Stimulated activated CD4-positive, alpha-beta T cell treated with anti-CD3 and anti-CD28 coated beads, TNF-alpha, amount 100 ng/mL, for 1 hour (primary cell): Measurements from ENCODE around the gene GTF3C6.
"Not testable (repeated sequence)": the region's sequence is repeated elsewhere in the genome, so short reads cannot be mapped to it uniquely, and the experiment has no call there.

Experiments
- DNase-seq, 3 donors: peaks; one replicate each; pipeline ENCODE4 v3.0.0-alpha.2; 2020; ENCODE audit warnings: low read depth in 3 of 3, low spot score in 1 of 3

Gene GTF3C6

DNA sequence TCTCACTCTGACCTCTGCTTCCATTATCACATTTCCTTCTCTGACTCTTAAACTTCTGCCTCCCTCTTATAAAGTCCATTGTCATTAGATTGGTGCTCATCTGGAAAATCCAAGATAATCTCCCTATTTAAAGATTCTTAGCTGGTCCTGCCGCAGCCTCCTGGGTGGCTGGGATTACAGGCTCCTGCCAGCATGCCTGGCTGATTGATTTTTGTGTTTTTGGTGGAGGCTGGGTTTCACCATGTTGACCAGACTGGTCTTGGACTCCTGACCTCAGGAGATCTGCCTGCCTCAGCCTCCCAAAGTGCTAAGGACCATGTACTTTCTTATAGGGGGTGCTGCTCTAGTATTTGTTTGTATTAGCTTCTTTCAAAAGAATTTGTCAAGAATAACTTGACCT is 18.1 kb downstream of the GTF3C6 start:
- no peak for DNase-seq

DNA sequence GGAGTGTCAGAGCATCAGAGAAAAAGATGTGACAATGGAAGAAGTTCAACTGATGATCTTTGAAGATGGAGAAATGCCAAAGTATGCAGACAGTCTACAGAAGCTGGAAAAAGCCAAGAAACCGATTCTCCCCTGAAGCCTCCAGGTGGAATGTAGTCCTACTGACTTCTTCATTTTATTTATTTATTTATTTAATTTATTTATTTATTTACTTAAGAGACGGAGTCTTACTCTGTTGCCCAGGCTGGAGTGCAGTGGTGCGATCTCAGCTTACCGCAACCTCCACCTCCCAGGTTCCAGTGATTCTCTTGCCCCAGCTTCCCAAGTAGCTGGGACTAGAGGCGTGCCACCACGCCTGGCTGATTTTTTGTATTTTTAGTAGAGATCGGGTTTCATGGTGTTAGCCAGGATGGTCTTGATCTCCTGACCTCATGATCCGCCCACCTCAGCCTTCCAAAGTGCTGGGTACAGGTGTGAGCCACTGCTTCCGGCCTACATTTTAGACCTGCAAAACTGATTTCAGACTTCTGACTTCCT is 21.1 kb downstream of the GTF3C6 start:
- DNase-seq = no peak

DNA sequence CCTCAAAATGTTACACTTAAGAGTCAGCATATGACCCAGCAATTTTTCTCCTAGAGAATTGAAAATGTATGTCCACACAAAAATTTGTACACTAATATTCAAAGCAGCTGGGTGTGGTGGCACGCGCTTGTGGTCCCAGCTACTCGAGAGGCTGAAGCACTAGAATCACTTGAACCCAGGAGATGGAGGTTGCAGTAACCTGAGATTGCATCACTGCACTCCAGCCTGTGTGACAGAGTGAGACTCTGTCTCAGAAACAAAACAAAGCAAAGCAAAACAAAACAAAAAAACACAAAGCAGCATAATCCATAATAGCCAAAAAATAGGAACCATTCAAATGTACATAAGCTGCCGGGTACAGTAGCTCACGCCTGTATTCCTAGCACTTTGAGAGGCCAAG is 21.7 kb downstream of the GTF3C6 start:
- no peak for DNase-seq

DNA sequence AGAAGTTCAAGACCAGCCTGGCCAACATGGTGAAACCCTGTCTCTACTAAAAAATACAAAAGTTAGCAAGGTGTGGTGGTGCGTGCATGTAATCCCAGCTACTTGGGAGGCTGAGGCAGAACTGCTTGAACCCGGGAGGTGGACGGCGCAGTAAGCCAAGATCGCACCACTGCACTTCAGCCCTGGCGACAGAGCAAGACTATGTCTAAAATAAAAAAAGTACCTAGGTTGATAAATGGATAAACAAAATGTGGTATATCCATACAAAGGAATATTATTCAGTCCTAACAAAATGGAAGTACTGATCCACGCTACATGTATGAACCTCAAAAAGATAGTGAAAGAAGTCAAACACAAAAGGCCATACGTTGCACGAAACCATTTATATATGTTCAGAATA is 22.1 kb downstream of the GTF3C6 start:
- DNase-seq = no peak

DNA sequence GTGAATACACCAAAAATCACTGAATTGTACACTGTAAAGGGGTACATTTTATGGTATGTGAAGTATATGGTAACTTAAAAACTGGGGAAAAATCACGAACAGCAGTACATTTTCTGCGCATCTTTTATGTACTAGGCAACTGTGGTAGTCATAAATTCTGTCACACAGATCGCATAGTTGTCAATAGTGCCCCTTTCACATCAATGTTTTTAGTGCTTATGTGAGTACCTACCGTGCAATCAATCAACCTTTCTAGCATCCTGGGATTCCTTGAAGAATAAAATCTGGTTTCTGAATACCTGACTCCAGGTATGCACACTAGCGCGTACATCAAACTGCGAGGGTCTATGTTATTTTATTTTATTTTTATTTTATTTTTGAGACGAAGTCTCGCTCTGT is 22.7 kb downstream of the GTF3C6 start:
- DNase-seq = no peak

DNA sequence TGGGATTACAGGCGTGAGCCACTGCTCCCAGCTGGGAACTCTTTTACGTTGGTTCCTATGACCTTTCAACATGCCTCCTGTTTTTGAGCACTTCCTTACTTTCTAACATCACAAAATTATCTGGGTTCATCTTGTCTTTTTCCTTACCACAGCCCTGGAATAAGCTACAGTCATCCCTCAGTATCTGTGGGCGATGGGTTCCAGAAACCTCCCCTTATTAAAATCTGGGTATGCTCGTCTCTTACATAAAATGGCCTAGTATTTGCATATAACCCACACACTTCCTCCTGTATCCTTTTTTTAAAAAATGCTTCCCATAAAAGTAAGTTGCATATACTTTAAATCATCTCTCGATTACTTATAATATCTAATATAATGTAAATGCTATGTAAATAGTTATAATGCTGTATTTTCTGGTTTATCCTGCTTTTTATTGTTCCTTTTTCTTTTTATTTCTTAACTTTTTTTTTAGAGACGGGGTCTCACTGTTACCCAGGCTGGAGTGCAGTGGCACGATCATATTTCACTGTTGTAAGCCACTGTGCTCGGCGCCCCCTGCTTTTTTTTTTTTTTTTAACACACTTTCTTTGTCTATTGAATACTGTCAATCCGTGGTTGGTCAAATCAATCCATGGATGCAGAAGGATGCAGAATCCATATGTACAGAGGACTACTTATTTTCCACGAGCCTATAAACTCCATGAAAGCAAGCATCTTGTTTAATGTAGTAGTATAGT is 32.5 kb downstream of the GTF3C6 start:
- no peak for DNase-seq

DNA sequence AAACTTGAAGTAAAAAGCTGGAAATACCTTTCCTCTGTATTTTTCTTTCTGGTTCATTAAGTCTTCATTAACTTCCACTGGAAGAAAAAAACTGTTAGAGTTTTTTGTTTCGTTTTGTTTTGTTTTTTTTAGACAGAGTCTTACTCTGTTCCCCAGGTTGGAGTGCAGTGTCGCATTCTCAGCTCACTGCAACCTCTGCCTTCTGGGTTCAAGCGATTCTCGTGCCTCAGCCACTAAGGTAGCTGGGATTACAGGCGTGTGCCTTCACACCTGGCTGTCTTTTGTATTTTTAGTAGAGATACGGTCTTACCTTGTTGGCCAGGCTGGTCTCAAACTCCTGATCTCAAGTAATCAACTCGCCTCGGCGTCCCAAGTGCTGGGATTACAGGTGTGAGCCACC is 38.2 kb downstream of the GTF3C6 start:
- DNase-seq = no peak

DNA sequence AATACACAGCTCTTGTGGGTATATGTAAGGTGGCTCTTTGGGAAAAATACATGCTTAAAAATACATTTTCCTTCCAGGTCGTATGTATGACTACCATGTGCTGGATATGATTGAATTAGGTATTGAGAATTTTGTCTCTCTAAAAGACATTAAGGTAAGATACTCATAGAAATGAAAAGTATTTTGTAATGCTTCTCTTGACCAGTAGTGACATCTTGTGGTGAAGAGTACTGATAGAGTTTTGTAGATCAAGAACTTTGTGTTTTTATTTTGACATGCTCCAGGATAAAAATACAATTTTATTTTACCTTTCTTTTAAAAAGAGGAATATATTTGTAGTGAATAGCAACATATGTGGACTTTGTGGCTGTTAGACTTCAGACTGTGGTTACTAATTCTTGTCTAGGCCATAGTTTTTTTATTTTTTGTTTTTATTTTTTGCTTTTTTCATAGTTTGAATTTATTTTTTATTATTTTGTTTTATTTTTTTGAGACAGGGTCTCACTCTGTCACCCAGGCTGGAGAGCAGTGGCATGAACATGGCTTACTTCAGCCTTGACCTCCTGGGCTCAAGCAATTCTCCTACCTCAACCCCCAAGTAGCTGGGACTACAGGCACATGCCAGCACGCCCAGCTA is 41.2 kb downstream of the GTF3C6 start:
- DNase-seq = no peak

DNA sequence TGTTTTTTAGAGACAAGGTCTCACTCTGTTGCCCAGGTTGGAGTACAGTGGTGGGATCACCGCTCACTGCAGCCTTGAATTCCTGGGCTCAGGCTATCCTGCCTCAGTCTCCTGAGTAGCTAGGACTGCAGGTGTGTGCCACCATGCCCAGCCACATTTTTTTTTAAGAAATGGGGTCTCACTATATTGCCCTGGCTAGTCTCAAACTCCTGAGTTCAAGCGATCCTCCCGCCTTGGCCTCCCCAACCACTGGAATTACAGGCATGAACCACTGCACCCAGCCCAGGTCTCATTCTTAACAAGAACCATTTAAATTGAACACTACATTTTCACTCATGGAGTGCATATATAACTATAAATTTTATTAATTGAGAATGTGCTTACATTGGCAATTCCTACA is 43.8 kb downstream of the GTF3C6 start:
- no peak for DNase-seq

DNA sequence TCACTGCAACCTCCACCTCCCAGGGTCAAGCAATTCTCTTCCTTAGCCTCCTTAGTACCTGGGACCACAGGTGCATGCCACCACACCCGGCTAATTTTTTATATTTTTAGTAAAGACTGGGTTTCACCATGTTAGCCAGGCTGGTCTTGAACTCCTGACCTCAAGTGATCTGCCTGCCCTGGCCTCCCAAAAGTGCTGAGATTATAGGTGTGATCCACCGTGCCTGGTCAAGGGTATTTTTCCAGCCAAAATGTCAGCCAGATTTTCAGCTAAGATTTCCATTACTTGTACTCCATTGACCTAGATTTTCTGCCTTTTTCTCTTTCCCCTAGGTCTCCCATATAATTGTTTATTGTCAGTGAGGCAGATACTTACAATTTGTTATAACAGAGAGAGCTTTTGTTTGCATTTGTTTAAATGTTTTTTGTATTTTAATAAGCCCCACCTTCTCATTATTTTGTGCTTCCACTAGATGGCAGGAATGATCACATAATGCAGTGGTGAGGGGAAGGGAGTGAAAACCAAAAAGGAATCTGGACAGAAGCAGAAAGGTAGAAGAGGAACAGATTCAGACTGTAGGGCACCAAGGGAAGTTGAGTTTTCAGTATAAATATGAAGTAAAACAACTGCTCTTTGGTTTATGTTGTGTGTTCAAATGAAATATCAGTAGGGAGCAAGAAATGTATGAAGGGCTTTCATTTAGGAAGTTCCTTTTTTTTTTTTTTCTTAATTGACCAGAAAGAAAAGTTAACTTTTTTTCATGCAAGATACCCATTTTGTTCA is 53.0 kb downstream of the GTF3C6 start:
- no peak for DNase-seq

DNA sequence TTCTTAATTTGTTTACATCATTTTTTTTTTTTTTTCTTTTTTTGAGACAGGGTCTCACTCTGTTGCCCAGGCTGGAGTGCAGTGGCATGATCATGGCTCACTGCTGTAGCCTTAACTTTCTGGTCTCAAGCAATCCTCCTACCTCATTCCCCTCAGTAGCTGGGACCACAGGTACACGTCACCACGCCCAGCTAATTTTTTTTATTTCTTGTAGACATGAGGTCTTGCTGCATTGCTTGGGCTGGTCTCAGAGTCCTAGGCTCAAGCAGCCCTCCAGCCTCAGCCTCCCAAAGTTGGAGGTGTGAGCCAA is 53.6 kb downstream of the GTF3C6 start:
- no peak for DNase-seq

DNA sequence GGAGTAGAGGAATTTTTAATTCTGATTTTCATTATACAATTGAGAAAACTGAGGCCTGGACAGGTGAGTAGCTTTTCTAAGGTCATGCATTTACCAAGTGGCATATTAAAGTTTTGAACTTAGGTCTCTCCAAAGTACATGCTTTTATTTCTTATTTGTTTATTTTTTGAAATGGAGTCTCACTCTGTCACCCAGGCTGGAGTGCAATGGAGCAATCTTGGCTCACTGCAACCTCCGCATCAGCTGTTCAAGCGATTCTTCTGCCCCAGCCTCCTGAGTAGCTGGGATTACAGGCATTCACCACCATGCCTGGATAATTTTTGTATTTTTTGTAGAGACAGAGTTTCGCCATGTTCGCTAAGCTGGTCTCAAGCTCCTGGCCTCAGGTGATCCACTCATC is 54.0 kb downstream of the GTF3C6 start:
- not testable (repeated sequence) for DNase-seq

DNA sequence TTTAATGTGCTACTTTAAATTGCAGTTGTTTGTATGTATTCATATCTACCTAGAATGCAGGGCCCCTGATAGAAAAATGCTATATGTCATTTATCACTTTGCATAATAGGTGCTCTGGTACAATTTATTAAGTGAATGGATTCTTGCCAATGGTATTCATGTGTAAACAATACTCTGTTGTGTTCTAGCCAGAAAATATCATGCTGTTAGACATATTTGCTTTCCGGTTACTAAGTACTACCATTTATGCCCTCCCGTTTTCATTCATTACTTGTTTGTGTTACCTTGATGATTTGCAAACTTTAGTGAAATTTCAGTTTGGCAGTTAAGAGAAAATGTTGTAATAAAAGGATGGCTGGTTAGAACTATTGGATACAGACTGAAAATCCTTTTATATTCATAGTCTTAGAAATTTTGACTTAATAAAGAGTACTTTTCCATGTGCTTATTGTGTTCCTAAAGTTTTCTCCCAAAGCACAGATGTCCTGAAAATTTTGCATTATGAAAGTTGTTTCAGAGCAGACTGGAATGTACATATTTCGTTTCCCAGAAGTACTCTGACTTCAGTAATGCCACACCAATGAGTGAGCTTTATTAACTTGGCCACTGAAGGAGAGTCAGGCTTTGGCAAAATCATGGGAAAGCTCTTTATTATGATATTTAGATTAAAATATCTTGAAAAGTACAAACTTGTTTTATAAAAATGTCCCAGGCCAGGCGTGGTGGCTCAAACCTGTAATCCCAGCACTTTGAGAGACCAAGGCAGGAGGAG is 54.8 kb downstream of the GTF3C6 start:
- no peak for DNase-seq

DNA sequence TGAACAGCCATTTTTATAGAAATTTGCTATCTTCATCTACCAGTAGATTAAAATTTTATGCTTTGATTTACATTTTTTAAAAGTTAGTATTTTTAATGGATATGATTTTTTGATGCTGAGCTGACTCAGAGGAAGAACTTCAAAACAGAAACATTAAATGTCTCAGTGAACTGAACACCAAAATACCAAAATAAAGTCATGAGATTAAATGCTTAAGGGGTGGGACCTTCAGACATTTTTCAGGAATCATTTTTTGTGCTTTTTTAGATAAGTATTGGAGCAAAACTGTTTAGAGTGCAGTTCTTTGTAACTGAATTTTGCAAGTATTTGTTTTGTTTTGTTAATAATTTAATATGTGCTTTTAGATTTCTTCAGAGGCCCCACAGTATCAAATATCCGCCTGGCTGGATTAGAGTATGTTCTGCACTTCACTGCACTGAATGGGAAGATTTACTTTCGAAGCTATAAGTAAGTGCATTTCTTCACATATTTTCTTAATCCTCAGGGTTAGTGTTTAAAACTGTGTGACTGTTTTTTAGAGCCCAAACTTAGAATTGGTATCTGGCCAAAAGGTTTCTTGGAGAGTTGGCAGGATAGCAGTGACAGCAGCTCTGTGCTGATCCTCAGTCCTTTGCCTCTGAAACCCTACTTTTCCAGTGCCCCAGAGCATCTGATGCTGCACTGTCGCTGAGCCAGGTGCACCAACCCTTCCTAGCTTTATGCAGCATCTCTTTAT is 57.1 kb downstream of the GTF3C6 start:
- DNase-seq = no peak

DNA sequence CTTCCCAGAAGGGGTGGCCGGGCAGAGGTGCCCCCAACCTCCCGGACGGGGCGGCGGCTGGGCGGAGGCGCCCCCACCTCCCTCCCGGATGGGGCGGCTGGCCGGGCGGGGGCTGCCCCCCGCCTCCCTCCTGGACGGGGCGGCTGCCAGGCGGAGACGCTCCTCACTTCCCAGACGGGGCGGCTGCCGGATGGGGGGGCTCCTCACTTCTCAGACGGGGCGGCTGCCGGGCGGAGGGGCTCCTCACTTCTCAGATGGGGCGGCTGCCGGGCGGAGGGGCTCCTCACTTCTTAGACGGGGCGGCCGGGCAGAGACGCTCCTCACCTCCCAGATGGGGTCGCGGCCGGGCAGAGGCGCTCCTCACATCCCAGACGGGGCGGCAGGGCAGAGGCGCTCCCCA is 58.7 kb downstream of the GTF3C6 start:
- not testable (repeated sequence) for DNase-seq
